ENCODE results near the gene NHP2. TPM values are rescaled to one million over a fixed set of nuclear protein-coding genes. Genes with fewer than 3 reads are reported as not detected.
A peak's percentile ranks its signal among the peaks of the same experiment; 100 is the strongest.

NHP2 gene
- total RNA-seq, 1 donor from 2014 or later: 57.5 TPM

GRCh38 chr5:178108446-178108845 lies 45.2 kb downstream of the NHP2 start:
- peaks cover under 1% of the 10 kb centered on the region for H3K27me3 ChIP-seq (ENCODE audit: low read depth)
- peaks cover 10% of the 10 kb centered on the region for H3K4me1 ChIP-seq
- intact Hi-C loops (cut with DNase I): no loop called here
- peaks cover 3% of the 10 kb centered on the region for H3K9me3 ChIP-seq
- no peak overlapping the region for H3K4me3 ChIP-seq
- DNase-seq (no peak), ATAC-seq (no peak)
- no peaks in the 10 kb centered on the region for H3K36me3 ChIP-seq
- no peak overlapping the region for H3K27ac ChIP-seq
- TF ChIP-seq CTCF (IDR thresholded peaks at IDR 0.05): no peak

GRCh38 chr5:178107756-178108310 lies 45.9 kb downstream of the NHP2 start:
- H3K27ac ChIP-seq: no peak overlapping the region
- TF ChIP-seq CTCF (IDR thresholded peaks at IDR 0.05): no peak
- DNase-seq (no peak), ATAC-seq (no peak)
- H3K4me3 ChIP-seq: no peak overlapping the region
- H3K36me3 ChIP-seq: no peaks in the 10 kb centered on the region
- peaks cover 10% of the 10 kb centered on the region for H3K4me1 ChIP-seq
- H3K27me3 ChIP-seq (ENCODE audit: low read depth): no peaks in the 10 kb centered on the region
- intact Hi-C loops (cut with DNase I): no loop called here
- H3K9me3 ChIP-seq: peaks cover 3% of the 10 kb centered on the region

DNA sequence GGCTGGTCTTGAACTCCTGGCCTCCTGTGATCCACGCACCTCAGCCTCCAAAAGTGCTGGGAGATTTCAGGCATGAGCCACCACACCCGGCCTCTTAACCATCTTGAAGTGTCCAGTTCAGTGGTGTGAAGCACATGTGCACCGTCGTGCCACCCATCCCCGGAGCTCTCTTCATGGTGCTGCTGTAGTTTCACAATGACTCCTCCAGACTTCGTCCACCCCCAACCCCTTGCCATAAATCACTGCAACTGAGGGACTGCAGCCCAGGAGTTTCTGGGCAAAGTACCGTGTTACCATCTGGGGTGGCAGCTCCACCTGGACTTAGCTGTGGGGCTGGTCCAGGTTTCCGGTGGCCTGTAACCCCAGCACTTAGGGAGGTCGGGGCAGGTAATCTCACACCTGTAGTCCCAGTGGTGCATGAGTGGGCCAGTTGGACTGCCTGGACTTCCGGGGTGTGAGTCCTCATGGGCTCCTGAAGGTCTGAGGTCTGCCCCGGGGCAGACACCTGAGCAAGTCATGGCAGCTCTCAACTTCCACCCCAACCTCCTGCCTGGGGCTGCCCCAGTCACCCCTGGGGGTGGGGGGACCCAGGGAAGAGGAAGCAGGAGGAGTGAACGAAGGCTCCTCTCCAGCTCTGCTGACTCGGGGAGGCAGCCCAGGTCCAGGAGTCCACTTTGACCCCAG lies 47.0 kb downstream of the NHP2 start:
- TF ChIP-seq CTCF (IDR thresholded peaks at IDR 0.05): no peak
- no peak overlapping the region for H3K4me3 ChIP-seq
- no peaks in the 10 kb centered on the region for H3K36me3 ChIP-seq
- H3K9me3 ChIP-seq: no peaks in the 10 kb centered on the region
- H3K4me1 ChIP-seq: peaks cover 10% of the 10 kb centered on the region
- no peak for DNase-seq
- no peak for ATAC-seq
- H3K27me3 ChIP-seq (ENCODE audit: low read depth): no peaks in the 10 kb centered on the region
- intact Hi-C loops (cut with DNase I): no loop called here
- no peak overlapping the region for H3K27ac ChIP-seq

- H3K4me3 ChIP-seq: no peak overlapping the region
- DNase-seq: no peak
- no peaks in the 10 kb centered on the region for H3K36me3 ChIP-seq
- no peaks in the 10 kb centered on the region for H3K9me3 ChIP-seq
- H3K27ac ChIP-seq: no peak overlapping the region
- no peak for ATAC-seq
- intact Hi-C loops (cut with DNase I): no loop called here
- H3K4me1 ChIP-seq: peaks cover 10% of the 10 kb centered on the region
- no peaks in the 10 kb centered on the region for H3K27me3 ChIP-seq (ENCODE audit: low read depth)
- no peak for TF ChIP-seq CTCF (IDR thresholded peaks at IDR 0.05)
These were observed 47.6 kb downstream of the NHP2 start for GRCh38 chr5:178106086-178106485.

DNA sequence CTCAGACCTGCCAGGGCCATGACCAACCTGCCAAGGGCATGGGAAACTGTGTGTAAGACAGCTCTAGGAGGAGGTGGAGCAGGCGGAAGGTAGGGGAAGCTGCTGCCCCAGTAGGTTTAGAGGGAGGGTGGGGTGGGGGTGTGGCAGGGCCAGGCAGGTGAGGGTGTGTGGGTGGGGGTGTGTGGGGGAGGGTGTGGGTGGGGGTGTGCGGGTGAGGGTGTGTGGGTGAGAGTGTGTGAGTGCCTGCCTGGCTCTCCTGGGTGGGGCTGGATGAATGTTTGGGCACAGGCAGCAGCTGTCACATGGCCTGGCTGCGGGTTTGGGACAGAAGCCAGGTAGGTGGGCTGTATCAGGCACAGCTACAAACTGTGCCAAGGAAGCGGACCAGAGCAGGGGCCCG lies 49.2 kb downstream of the NHP2 start:
- no peak for DNase-seq
- intact Hi-C loops (cut with DNase I): no loop called here
- Histone ChIP-seq H3K27me3 (ENCODE audit: low read depth) (no peaks in the 10 kb centered on the region), H3K27ac (no peak overlapping the region), H3K4me1 (peaks cover 10% of the 10 kb centered on the region), H3K9me3 (no peaks in the 10 kb centered on the region), H3K4me3 (no peak overlapping the region), H3K36me3 (no peaks in the 10 kb centered on the region)
- no peak for TF ChIP-seq CTCF (IDR thresholded peaks at IDR 0.05)
- ATAC-seq: peak in 1 of 2 donors; percentile 21
